NT2/D1 (cell line): ENCODE measurements around the gene RAD54L2.
"Not testable (repeated sequence)": the region's sequence is repeated elsewhere in the genome, so short reads cannot be mapped to it uniquely, and the experiment has no call there.

Experiments used
- DNase-seq: peaks from one replicate; pipeline ENCODE4 v3.0.0-alpha.2; 2011; ENCODE audit warnings: low read depth, low spot score
- H3K27me3 ChIP-seq: 2 replicates; pipeline ENCODE4 v1.6.0; 2011; ENCODE audit warnings: mild to moderate bottlenecking; ENCODE audit not compliant: insufficient read length, insufficient read depth
- H3K36me3 ChIP-seq: 2 replicates; pipeline ENCODE4 v1.6.1; 2011; ENCODE audit warnings: mild to moderate bottlenecking, low read length, mixed read lengths; ENCODE audit not compliant: insufficient read depth, insufficient read length
- H3K4me1 ChIP-seq: 2 replicates; pipeline ENCODE4 v1.5.1; 2011; ENCODE audit not compliant: insufficient read depth, insufficient read length
- H3K4me3 ChIP-seq: 2 replicates; pipeline ENCODE4 v1.5.1; 2011; ENCODE audit warnings: low read depth; ENCODE audit not compliant: insufficient read length
- H3K9ac ChIP-seq: 2 replicates; pipeline ENCODE4 v1.6.0; 2011; ENCODE audit warnings: low read depth; ENCODE audit not compliant: insufficient read length
- H3K9me3 ChIP-seq: 2 replicates; pipeline ENCODE4 v1.5.1; 2011; ENCODE audit warnings: mild to moderate bottlenecking, low read length; ENCODE audit not compliant: insufficient read depth
- SUZ12 ChIP-seq: IDR thresholded peaks from 2 replicates; pipeline ENCODE4 v1.6.1; 2011; ENCODE audit not compliant: insufficient read length, insufficient read depth; ENCODE audit errors: extremely low read depth
- YY1 ChIP-seq: IDR thresholded peaks from 2 replicates; pipeline ENCODE4 v1.6.1; 2011; ENCODE audit not compliant: insufficient read length, insufficient read depth
- ZNF274 ChIP-seq: IDR thresholded peaks from 2 replicates; pipeline ENCODE4 v1.6.1; 2011; ENCODE audit warnings: mild to moderate bottlenecking, low read depth, low read length

The RAD54L2 gene

GRCh38 chr3:51508255-51508654 lies 30.3 kb upstream of the RAD54L2 start:
- Histone ChIP-seq H3K9ac (no peak overlapping the region), H3K9me3 (no peaks in the 10 kb centered on the region), H3K4me1 (no peaks in the 10 kb centered on the region), H3K27me3 (no peaks in the 10 kb centered on the region), H3K4me3 (no peak overlapping the region), H3K36me3 (no peaks in the 10 kb centered on the region)
- TF ChIP-seq YY1 (no peak), SUZ12 (no peak), ZNF274 (no peak)
- DNase-seq, result no peak

- H3K4me3 ChIP-seq, result no peak overlapping the region
- DNase-seq, result no peak
Observed at GRCh38 chr3:51510996-51511395, 27.5 kb upstream of the RAD54L2 start.

GRCh38 chr3:51514210-51514609 lies 24.3 kb upstream of the RAD54L2 start:
- Histone ChIP-seq H3K27me3 (no peaks in the 10 kb centered on the region), H3K4me3 (no peak overlapping the region), H3K4me1 (no peaks in the 10 kb centered on the region), H3K9ac (no peak overlapping the region), H3K9me3 (no peaks in the 10 kb centered on the region), H3K36me3 (no peaks in the 10 kb centered on the region)
- TF ChIP-seq YY1 (no peak), ZNF274 (no peak), SUZ12 (no peak)
- no peak for DNase-seq

More at GRCh38 chr3:51510996-51511395, 27.5 kb upstream of the RAD54L2 start:
- no peaks in the 10 kb centered on the region for H3K4me1 ChIP-seq
- no peak overlapping the region for H3K9ac ChIP-seq
- H3K27me3 ChIP-seq, result no peaks in the 10 kb centered on the region
- H3K36me3 ChIP-seq, result no peaks in the 10 kb centered on the region
- no peaks in the 10 kb centered on the region for H3K9me3 ChIP-seq
- TF ChIP-seq YY1, result no peak
- TF ChIP-seq ZNF274, result no peak

- Histone ChIP-seq H3K36me3 (no peaks in the 10 kb centered on the region), H3K9ac (no peak overlapping the region), H3K4me3 (no peak overlapping the region), H3K27me3 (peaks cover 3% of the 10 kb centered on the region), H3K9me3 (no peaks in the 10 kb centered on the region), H3K4me1 (no peaks in the 10 kb centered on the region)
- TF ChIP-seq SUZ12 (no peak), YY1 (no peak), ZNF274 (no peak)
- no peak for DNase-seq
Observed at GRCh38 chr3:51519848-51520247, 18.7 kb upstream of the RAD54L2 start.

- H3K9me3 ChIP-seq, H3K4me3 ChIP-seq, H3K36me3 ChIP-seq, DNase-seq, H3K9ac ChIP-seq, H3K4me1 ChIP-seq, H3K27me3 ChIP-seq: not testable (repeated sequence)
Observed at GRCh38 chr3:51520906-51521730, 17.4 kb upstream of the RAD54L2 start.

- no peak for TF ChIP-seq YY1
- no peak for TF ChIP-seq SUZ12
- TF ChIP-seq ZNF274, result no peak
- no peak for DNase-seq
- H3K27me3 ChIP-seq, result peaks cover 3% of the 10 kb centered on the region
- no peaks in the 10 kb centered on the region for H3K4me1 ChIP-seq
- H3K4me3 ChIP-seq, result no peak overlapping the region
- no peaks in the 10 kb centered on the region for H3K9me3 ChIP-seq
- H3K36me3 ChIP-seq, result no peaks in the 10 kb centered on the region
- H3K9ac ChIP-seq, result no peak overlapping the region
Observed at GRCh38 chr3:51522273-51522962, 16.1 kb upstream of the RAD54L2 start.

- not testable (repeated sequence) for H3K36me3 ChIP-seq, DNase-seq, H3K27me3 ChIP-seq, H3K4me1 ChIP-seq, H3K9ac ChIP-seq, H3K9me3 ChIP-seq, H3K4me3 ChIP-seq
Observed at GRCh38 chr3:51524874-51525273, 13.6 kb upstream of the RAD54L2 start.

GRCh38 chr3:51530485-51530884 lies 8.0 kb upstream of the RAD54L2 start:
- Histone ChIP-seq H3K9ac (no peak overlapping the region), H3K27me3 (no peaks in the 10 kb centered on the region), H3K36me3 (no peaks in the 10 kb centered on the region), H3K4me1 (no peaks in the 10 kb centered on the region), H3K4me3 (no peak overlapping the region), H3K9me3 (no peaks in the 10 kb centered on the region)
- TF ChIP-seq SUZ12 (no peak), ZNF274 (no peak), YY1 (no peak)
- no peak for DNase-seq
